ENCODE measurements around the gene TOP3A. TPM values are rescaled to one million over a fixed set of nuclear protein-coding genes. Genes with fewer than 3 reads are reported as not detected.

TOP3A gene
- total and polyA plus RNA-seq, 2 of the 4 experiments (the other 2 are of a cell fraction) = 13.4 to 21.3 TPM

DNA sequence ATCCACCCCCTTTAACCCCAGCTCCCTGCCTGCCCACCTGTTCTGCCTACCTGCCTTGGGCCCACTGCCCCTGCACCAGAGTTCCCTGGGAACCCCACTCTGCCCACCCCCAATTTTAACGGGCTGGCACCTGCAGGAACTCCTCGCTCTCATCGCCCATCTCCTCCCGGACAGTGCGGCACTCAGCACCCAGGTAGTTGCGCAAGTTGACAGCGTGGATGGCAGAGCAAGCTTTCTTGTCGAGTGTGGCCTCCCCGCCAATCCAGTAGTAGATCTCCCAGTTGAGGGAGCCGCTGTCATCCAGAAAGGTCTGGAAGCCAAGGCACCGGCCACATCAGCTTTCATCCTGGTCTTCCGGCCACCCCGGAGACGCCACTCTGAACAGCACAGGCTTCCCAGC lies 64.1 kb downstream of the TOP3A start:
- no peak overlapping the region for H3K27ac ChIP-seq (ENCODE audit: insufficient read depth, low read length)
- peak overlapping the region; percentile 58 for H2AK9ac ChIP-seq (replicated peaks; ENCODE audit: low read depth, low read length, poor library complexity)
- peaks cover 32% of the 10 kb centered on the region for H4K20me1 ChIP-seq (ENCODE audit: insufficient read depth, low read length)
- H2BK20ac ChIP-seq (ENCODE audit: low read depth, low read length) = no peak overlapping the region
- H3K36me3 ChIP-seq (ENCODE audit: control insufficient read depth, insufficient read depth, low read length) = peaks cover 89% of the 10 kb centered on the region
- WGBS, 2 experiments (ENCODE audit: extremely low coverage in 2 of 2, insufficient read length in 1 of 2) = 93% methylated on average over 14 of the region's 14 CpGs; no CpG with 5 or more reads in 1 of the 2 experiments
- H4K91ac ChIP-seq (ENCODE audit: insufficient read depth, low read depth, low read length) = no peak overlapping the region
- dilution Hi-C loops (cut with HindIII; ENCODE audit: low sequenced_read_pairs, unreplicated experiment) (no loop called here), in situ Hi-C loops (cut with MboI; ENCODE audit: low sequenced_read_pairs) (no loop called here), intact Hi-C loops (cut with micrococcal nuclease) (no loop called here)
- no peak for ATAC-seq (ENCODE audit: low read depth)
- H3K9me3 ChIP-seq (ENCODE audit: control insufficient read depth, insufficient read depth, low read length) = no peaks in the 10 kb centered on the region
- H3K23ac ChIP-seq (ENCODE audit: low read depth, low read length) = no peak overlapping the region
- H2AFZ ChIP-seq (replicated peaks; ENCODE audit: low read length, poor library complexity) = no peak overlapping the region
- H3K14ac ChIP-seq (replicated peaks; ENCODE audit: low read depth, low read length) = no peak overlapping the region
- no peak overlapping the region for H4K8ac ChIP-seq (ENCODE audit: low read depth in 2 of 2, low read length in 2 of 2)
- ChIA-PET CTCF (no interaction called here), POLR2A (ENCODE audit: unreplicated experiment) (no interaction called here)
- H2BK120ac ChIP-seq (ENCODE audit: low read depth, low read length) = no peak overlapping the region
- no peak overlapping the region for H3K4me3 ChIP-seq (ENCODE audit: insufficient read depth, low read depth, low read length)
- no peaks in the 10 kb centered on the region for H3K27me3 ChIP-seq (ENCODE audit: control insufficient read depth, insufficient read depth, low read length)
- H3K9ac ChIP-seq (ENCODE audit: low read depth, low read length) = no peak overlapping the region
- no peak overlapping the region for H2BK15ac ChIP-seq (ENCODE audit: low read depth, low read length)
- no peaks in the 10 kb centered on the region; the same call in 1 of the 2 replicates for H3K9me1 ChIP-seq (ENCODE audit: insufficient read depth, low read length)
- no peak overlapping the region for H3K18ac ChIP-seq (ENCODE audit: low read depth, low read length)
- DNase-seq = no peak
- no peak overlapping the region for H2BK5ac ChIP-seq (ENCODE audit: low read depth, low read length, poor library complexity, severe bottlenecking)
- H3K79me1 ChIP-seq (ENCODE audit: low read depth in 1 of 2, low read length in 2 of 2) = peaks cover 4 to 44% of the 10 kb centered on the region in 2 experiments
- BruUV-seq (replicated peaks) = no TSS peak
- H3K4ac ChIP-seq (ENCODE audit: low read depth, low read length) = no peak overlapping the region
- H2AK5ac ChIP-seq (ENCODE audit: low read depth, low read length) = no peak overlapping the region
- H3K4me2 ChIP-seq (ENCODE audit: low read depth, low read length) = no peak overlapping the region
- H3K4me1 ChIP-seq (ENCODE audit: control insufficient read depth, insufficient read depth, low read length) = no peaks in the 10 kb centered on the region
- no peak for TF ChIP-seq MAZ (IDR thresholded peaks at IDR 0.05; ENCODE audit: borderline replicate concordance, low read depth, low read length)
- no peak for TF ChIP-seq MAFK (IDR thresholded peaks at IDR 0.05; ENCODE audit: low read depth, low read length)
- no peak for TF ChIP-seq POLR2A (IDR thresholded peaks at IDR 0.05; ENCODE audit: low read depth, low read length)
- TF ChIP-seq BHLHE40 (IDR thresholded peaks at IDR 0.05; ENCODE audit: low read depth, low read length) = no peak
- TF ChIP-seq MXI1 (IDR thresholded peaks at IDR 0.05; ENCODE audit: borderline replicate concordance, low read depth, low read length) = no peak
- no peak for TF ChIP-seq RCOR1 (IDR thresholded peaks at IDR 0.05; ENCODE audit: insufficient replicate concordance, low read length)
- no peak for TF ChIP-seq NFE2L2 (IDR thresholded peaks at IDR 0.05; ENCODE audit: low read depth, low read length)
- TF ChIP-seq, protein P1, sequence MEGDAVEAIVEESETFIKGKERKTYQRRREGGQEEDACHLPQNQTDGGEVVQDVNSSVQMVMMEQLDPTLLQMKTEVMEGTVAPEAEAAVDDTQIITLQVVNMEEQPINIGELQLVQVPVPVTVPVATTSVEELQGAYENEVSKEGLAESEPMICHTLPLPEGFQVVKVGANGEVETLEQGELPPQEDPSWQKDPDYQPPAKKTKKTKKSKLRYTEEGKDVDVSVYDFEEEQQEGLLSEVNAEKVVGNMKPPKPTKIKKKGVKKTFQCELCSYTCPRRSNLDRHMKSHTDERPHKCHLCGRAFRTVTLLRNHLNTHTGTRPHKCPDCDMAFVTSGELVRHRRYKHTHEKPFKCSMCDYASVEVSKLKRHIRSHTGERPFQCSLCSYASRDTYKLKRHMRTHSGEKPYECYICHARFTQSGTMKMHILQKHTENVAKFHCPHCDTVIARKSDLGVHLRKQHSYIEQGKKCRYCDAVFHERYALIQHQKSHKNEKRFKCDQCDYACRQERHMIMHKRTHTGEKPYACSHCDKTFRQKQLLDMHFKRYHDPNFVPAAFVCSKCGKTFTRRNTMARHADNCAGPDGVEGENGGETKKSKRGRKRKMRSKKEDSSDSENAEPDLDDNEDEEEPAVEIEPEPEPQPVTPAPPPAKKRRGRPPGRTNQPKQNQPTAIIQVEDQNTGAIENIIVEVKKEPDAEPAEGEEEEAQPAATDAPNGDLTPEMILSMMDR (conservative IDR thresholded peaks at IDR 0.05; ENCODE audit: low read depth, low read length) = no peak
- peak; percentile 44 for TF ChIP-seq CEBPB (IDR thresholded peaks at IDR 0.05; ENCODE audit: low read depth, low read length)
- no peak overlapping the region for H3K56ac ChIP-seq (ENCODE audit: extremely low read depth, insufficient read depth, low read length)
- no peak overlapping the region for H4K5ac ChIP-seq (ENCODE audit: low read depth, low read length)

Measured in IMR-90 (cell line).